Stimulated activated CD8-positive, alpha-beta memory T cell treated with anti-CD3 and anti-CD28 coated beads, Interleukin-4, amount 100 ng/mL, for 4 hours (primary cell): ENCODE data around the gene KLRC3.
"Not testable (repeated sequence)": the region's sequence is repeated elsewhere in the genome, so short reads cannot be mapped to it uniquely, and the experiment has no call there.

Experiments used
- DNase-seq, 2 donors: peaks; one replicate each; pipeline ENCODE4 v3.0.0-alpha.2; 2020; ENCODE audit warnings: low read depth in 2 of 2, low spot score in 1 of 2

Gene KLRC3

DNA sequence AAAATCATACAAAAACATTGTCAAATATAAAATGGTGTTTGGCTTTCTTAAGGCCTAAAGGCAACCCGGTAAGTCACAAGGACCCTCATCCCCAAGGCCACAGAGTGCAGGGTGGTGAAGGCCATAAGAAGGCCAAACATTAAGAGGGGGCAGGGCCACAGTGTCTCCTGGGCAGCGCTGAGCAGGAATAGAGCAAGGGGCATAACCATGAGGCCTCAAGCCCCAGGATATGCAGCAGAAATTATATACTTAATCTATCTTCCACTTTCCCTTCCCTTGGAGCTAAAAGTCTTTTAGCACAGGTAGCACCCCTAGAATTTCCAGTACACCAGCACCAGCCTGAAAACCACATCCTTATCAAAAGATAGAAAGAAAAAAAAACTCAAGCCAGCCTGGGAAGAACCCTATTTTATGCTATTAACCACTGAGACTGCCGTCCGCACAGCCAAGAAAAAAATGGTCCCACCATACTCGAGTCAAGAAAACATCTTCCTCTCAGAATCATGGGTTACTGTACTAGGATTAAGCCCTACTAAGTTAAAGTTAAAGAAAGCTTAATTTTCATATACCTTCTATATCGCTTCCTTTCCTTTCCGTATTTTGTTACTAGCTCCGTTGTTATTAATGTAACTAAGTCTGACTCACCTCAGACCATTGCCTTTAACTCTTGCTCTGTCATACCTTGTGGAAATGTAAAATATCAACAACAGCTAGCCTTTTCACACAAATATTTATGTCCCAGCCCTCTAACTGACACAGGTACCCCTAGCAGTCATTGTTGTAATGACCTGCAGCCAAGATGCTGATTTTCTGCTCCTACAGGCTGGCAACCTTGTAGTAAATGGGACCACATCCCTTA, 50.6 kb downstream of the KLRC3 start:
- no peak for DNase-seq

DNA sequence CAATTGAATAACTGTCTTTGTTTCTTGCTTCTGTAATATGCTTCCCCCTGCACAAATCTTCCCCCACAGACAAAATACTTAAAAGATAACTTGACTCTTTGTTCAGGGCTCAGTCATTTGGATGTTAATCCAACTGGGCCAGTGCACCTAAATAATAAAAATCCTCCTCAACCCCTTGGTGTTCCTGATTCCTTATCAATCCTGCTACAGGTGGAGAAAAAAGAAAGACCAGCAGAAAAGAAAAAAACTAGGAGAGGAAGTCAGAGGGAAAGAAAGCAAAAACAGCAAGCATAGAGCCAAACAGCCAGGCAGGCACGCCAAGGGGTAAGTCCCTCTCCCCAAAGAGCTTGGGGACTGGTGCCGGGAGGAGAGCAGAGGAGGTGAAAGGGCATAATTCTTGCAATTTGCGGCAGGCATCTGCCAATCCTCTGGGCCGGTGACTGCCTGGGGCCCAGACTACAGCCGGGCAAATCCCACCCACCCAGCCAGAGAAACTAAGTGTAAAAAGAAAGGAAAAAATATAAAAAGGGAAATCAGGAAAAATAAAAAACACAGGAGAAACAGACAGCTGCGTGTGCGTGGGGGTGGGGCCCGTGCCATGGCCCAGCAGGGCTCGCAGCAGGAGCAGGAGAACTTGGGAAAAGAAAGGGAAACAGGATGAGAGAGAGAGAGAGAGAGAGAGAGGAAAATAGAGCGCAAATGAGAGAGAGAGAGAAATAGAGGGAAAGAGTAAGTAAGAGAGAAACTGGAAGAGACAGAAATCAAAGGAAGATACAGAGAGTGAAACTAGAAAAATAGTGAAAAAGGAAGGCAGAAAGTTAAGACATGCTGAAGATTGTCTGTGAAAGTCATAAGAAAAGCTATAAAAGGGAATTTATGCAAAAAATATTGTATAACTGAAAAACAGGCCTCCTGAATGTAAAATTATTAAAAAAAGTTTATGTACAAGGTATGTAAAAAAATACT, 51.9 kb downstream of the KLRC3 start:
- DNase-seq: no peak

DNA sequence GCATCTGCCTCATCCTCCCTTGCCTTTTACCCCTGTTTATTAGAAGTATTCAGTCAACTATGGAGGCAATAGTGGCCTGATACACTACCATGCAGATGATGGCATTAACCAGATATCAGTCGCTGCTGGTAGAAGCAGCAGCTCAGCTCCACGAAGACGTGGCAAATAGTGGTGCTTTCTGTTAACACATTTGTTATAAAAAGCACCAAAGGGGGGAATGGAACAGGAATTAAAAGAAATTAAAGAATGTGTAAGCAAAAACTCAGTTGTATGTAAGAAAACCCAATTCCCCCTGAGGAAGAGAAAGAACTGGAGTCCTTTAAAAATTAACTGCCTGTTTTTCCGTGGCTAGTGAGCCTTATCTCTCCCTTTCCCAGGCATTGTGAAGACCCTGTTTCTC, 52.7 kb downstream of the KLRC3 start:
- DNase-seq: not testable (repeated sequence)

DNA sequence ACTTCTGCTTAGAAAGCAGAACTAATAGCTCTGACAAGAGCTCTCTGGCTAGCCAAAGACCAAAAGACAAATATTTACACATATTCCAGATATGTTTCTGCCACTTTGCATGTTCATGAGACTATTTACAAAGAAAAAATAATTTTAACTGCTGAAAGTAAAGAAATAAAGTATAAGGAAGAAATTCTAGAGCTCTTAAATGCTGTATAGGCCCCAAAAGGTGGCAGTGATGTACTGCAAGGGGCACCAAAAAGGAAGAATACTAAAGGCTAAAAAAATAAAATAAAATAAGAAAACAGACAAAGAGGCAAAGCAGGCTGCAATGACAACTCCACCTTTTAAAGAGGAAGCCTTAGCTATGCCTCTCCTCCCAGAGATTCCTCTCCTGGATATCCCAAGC, 53.5 kb downstream of the KLRC3 start:
- DNase-seq: no peak

DNA sequence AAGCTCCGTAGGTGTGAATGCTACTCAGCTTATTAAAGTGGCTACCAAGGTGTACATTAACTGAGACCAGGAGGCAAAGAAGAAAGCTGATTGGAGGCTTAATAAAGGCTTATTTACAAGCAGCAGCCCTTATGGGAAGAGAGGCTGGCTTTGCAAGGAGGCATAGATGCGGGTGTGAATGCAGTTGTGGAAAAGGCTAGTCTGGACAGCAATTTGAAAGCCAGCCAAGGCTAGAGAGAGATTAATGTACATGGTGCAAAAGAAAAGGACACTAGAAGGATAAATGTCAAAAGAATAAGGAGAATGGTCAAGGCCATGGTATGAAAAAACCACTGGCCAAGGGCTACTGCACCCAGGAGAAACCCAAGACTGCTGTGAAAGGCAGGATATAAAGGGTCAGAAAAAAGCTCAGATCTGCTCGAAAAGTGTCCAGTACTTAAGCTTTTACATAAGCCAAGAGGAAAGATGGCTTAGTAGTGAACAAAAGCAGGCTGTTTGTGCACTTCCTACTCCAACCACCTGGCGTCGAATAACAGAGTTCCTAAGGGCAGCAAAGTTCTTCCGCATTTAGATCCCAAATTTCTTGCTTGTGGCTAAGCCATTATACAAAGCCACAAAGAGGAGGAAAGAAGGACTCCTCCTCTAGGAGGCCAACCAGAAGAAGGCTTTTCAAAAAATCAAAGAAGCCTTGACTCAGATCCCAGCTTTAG, 54.5 kb downstream of the KLRC3 start:
- no peak for DNase-seq

DNA sequence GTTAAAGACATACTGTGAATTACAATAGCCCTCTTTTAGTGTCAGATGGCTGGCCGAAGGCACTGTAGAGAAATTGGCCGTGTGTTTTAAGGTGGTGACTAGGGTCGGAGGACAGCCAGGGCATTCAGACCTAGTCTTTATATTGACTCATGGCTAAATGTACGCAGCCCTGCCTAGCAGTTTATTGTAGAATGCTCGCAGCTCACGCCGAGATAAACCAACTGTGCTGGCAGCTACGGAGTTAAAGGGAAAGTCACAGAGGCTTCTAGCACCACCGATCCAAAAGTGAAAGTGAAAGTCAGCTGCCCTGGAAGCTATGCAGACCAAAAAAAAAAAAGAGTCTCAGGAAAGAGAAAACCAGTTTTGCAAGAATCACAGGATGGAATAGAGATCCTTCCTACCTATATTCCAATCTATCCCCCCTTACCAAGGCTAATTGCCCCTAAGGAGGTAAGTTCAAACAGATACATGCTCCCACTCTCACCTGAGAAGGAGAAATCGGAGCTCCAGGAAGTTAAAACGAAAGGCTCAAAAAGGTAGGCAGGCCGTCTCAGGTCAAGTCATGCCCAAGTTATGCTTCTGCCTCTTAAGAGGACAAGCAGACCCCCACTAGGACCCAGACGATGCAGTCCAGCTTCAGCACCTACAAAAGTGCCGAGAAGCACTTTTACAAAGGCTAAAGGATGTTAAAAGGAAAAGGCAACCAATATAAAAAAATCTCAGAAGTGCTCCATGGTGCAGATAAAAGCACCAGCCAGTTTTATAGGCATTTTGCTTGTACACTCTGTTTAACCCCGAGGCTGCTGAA, 55.4 kb downstream of the KLRC3 start:
- DNase-seq: no peak

DNA sequence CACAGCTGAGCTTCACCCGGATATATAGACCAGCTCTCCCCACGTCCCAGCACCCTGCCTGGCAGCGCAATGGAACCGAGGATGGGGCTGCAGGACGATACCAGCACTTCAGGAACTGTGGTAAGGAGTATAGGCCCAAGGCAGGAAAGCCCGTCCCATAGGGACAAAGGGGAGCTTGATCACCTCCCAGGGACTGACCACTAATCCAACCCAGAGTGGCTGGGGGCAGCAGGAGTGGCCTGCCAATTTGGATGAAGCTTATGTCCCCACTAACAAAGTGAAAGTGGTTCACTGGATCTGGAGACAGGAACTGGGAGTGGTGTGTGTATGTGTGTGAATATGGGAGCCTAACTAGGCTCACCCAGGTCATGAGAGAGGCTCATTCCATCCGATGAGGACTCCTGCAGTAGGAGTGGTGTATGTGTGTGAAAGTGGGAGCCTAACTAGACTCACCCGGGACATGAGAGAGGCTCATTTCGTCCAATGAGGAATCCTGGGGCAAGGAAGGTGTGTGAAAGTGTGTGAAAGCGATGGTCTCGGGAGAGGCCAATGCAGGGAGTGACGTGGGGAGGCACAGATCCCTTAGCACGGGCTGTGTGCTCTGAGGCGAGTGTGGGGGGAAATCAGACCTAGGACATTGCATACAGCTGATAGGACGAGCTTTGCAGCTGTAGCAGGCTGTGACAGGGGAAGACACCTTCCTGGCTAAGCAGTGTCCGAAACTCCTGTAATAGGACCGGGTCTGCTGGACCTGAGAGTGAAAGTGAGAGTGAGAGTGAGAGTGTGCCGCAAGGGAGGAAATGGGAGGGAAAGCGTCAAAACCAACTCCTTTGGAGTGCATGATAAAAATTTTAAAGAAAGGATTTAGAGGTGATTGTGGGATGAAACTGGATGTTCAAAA, 56.2 kb downstream of the KLRC3 start:
- no peak for DNase-seq

DNA sequence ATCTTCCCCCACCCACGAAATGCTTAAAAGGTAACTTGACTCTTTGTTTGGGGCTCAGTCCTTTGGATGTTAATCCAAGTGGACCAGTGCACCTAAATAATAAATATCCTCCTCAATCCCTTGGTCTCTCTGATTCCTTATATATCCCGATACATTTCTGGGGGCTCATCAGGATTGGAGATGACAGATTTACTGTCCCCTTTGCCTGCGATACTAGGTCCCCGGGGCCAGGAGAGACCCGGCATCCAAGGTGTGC, 56.8 kb downstream of the KLRC3 start:
- DNase-seq: no peak

DNA sequence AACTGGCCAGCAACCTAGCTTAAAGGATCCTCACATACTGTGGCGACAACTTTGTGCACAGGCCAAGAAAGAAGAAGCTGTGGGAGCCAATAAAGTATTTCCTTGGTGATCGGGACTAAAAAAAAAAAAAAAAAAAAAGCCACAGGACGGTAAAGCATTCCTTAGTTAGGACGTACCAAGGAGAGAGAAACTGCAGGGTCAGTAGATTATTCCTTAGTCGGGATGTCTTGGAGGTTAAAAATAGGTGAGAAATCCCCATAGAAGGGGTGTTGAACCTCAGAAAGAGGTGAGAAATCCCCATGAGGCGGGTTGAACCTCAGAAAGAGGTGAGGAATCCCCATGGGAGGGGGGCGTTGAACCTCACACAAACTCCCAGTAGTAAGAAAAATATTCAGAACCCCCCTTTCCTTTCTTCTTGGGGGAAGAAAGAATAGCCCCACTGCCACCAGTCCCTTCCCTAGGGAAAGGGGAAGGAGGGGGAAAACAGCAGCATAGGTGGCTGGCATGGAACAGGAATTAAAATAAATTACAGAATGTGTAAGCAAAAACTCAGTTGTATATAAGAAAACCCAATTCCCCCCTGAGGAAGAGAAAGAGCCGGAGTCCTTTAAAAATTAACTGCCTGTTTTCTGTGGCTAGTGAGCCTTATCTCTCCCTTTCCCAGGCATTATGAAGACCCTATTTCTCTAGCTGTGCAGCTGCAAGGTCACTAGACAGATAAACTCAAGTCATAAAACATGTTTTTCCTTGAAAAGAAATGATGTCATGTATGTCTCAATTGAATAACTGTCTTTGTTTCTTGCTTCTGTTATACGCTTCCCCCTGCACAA, 57.4 kb downstream of the KLRC3 start:
- no peak for DNase-seq

DNA sequence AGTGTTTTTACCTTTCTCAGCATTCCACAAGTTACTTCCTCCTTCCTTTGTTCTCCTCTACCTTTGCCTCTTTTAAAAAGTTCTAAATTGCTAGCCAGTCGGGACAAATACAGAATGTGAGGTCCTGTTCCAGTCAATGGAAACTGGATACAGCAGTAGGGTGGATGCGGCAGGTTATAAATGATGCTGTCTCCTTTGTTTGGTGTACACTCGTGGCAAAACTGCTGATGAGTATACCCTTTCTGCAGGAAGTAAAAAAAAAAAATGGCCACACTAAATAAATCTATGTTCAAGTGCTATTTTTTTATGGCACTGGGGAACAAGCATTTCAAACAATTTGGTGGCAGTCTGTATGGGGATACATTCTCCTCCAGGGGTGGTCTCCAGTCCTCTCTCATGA, 58.1 kb downstream of the KLRC3 start:
- DNase-seq: no peak
